K562 (cell line): ENCODE data around the gene UBAC2. TPM values are rescaled to one million over a fixed set of nuclear protein-coding genes. Genes with fewer than 3 reads are reported as not detected.
A peak's percentile ranks its signal among the peaks of the same experiment; 100 is the strongest.

Source experiments
- ATAC-seq: fragments of 200-7000 bp; cut with Tn5 transposase; 3 replicates; pipeline ENCODE4 v1.9.1; 2020; ENCODE audit warnings: moderate library complexity
- BruUV-seq: library from RNA; stranded (reverse); fragments of 400-500 nt; replicated peaks from 2 replicates; lab custom pipeline; 2021; lab: Mats Ljungman, UMichigan
- CTCF ChIA-PET: fragments of 300-600 bp; formaldehyde crosslinking; extraction: SDS; loops from one replicate; lab custom pipeline; 2021; ENCODE audit warnings: low intra/inter-chr PET ratio; lab: Yijun Ruan, JAX
- POLR2A ChIA-PET: fragments of 300-600, 350-650 bp; sonication (Branson Sonifier 250); formaldehyde crosslinking; extraction: SDS; loops from one replicate; lab custom pipeline; 2021; ENCODE audit warnings: antibody characterized with exemption, inconsistent platforms; lab: Yijun Ruan, JAX
- DNase-seq, 4 experiments: peaks; one replicate each; pipeline versions ENCODE4 v3.0.0 to v3.0.0-alpha.2; 2011 to 2018; ENCODE audit warnings: low spot score in 3 of 4, mixed read lengths in 3 of 4; ENCODE audit errors: extremely low read depth in 1 of 4
- FAIRE-seq: peaks from 2 replicates; lab custom pipeline; 2011; peaks lifted over from hg19 to GRCh38; lab: Jason Lieb, UNC
- H2AFZ ChIP-seq: 2 replicates; pipeline ENCODE4 v1.6.0; 2011; ENCODE audit warnings: low read depth, low read length, control low read depth, inconsistent platforms
- H3K27ac ChIP-seq: fragments of 200-600 bp; 3 replicates; pipeline ENCODE4 v1.8.0; 2011; ENCODE audit warnings: low read depth, mild to moderate bottlenecking, control low read depth, inconsistent platforms, low read length, moderate library complexity, mixed read lengths; ENCODE audit errors: extremely low read depth
- H3K27me3 ChIP-seq, 2 experiments: fragments of 300-600 bp in 1 of 2; 2 replicates in 1 of 2; 3 replicates in 1 of 2; pipeline versions ENCODE4 v1.6.0 to v1.8.0; 2011; ENCODE audit warnings: inconsistent platforms in 2 of 2, low read length in 2 of 2, mild to moderate bottlenecking in 1 of 2, mixed read lengths in 1 of 2, moderate library complexity in 1 of 2; ENCODE audit not compliant: control insufficient read depth in 2 of 2, insufficient read depth in 2 of 2
- H3K36me3 ChIP-seq: fragments of 300-600 bp; 3 replicates; pipeline ENCODE4 v1.8.0; 2011; ENCODE audit warnings: mild to moderate bottlenecking, low read length, inconsistent platforms; ENCODE audit not compliant: control insufficient read depth, insufficient read depth
- H3K4me1 ChIP-seq, 2 experiments: fragments of 200-600 bp in 1 of 2; replicated peaks in 1 of 2; 2 replicates in 1 of 2; 3 replicates in 1 of 2; pipeline versions ENCODE4 v1.5.1 to v1.8.0; 2011; ENCODE audit warnings: inconsistent platforms in 2 of 2, low read length in 2 of 2, mild to moderate bottlenecking in 1 of 2, mixed read lengths in 1 of 2, moderate library complexity in 1 of 2; ENCODE audit not compliant: control insufficient read depth in 2 of 2, insufficient read depth in 2 of 2
- H3K4me2 ChIP-seq: 2 replicates; pipeline ENCODE4 v1.6.1; 2011; ENCODE audit warnings: low read length, control low read depth, inconsistent platforms, mixed read lengths; ENCODE audit not compliant: insufficient read depth
- H3K4me3 ChIP-seq: fragments of 200-600 bp; sonication (generic), shearing (Covaris generic); 2 replicates; pipeline ENCODE4 v1.5.1; 2016; ENCODE audit warnings: control low read depth, inconsistent platforms
- H3K79me2 ChIP-seq: fragments of 200-600 bp; 3 replicates; pipeline ENCODE4 v1.8.0; 2011; ENCODE audit warnings: low read length, inconsistent platforms; ENCODE audit not compliant: control insufficient read depth, insufficient read depth
- H3K9ac ChIP-seq, 2 experiments: 2 replicates each; pipeline versions ENCODE4 v1.6.0 to v1.6.1; 2011; ENCODE audit warnings: low read depth in 2 of 2, low read length in 2 of 2, control low read depth in 1 of 2, inconsistent platforms in 1 of 2, mild to moderate bottlenecking in 1 of 2, mixed read lengths in 1 of 2; ENCODE audit not compliant: insufficient read depth in 1 of 2
- H3K9me1 ChIP-seq: one replicate; pipeline ENCODE4 v1.6.0; 2011; ENCODE audit warnings: inconsistent platforms, mild to moderate bottlenecking, low read length, moderate library complexity; ENCODE audit not compliant: control insufficient read depth, insufficient read depth
- H3K9me3 ChIP-seq: replicated peaks from 2 replicates; pipeline ENCODE4 v1.5.1; 2011; ENCODE audit warnings: low read depth, low read length, inconsistent platforms; ENCODE audit not compliant: control insufficient read depth, insufficient read depth
- H4K20me1 ChIP-seq: replicated peaks from 2 replicates; pipeline ENCODE4 v1.6.1; 2011; ENCODE audit warnings: low read length, inconsistent platforms, mixed read lengths; ENCODE audit not compliant: control insufficient read depth, insufficient read depth
- CBX5 ChIP-seq: IDR thresholded peaks from 2 replicates; pipeline ENCODE4 v1.6.1; 2014; ENCODE audit warnings: low read depth, borderline replicate concordance
- EGR1 ChIP-seq: fragments of 450-650 bp; conservative IDR thresholded peaks from 2 replicates; pipeline ENCODE4 v1.6.1; 2017; ENCODE audit warnings: mild to moderate bottlenecking
- EP400 ChIP-seq: fragments of 450-650 bp; IDR thresholded peaks from 2 replicates; pipeline ENCODE4 v1.6.1; 2017; ENCODE audit warnings: antibody characterized with exemption, mild to moderate bottlenecking, moderate library complexity
- FOSL1 ChIP-seq: fragments of 200-800 bp; sonication (Bioruptor generic); conservative IDR thresholded peaks from 2 replicates; pipeline ENCODE4 v1.6.1; 2016; ENCODE audit warnings: missing genetic modification characterization, missing compliant biosample characterization
- PKNOX1 ChIP-seq: fragments of 450-650 bp; IDR thresholded peaks from 2 replicates; pipeline ENCODE4 v1.6.1; 2016
- RBM34 ChIP-seq: fragments of 200-400 bp; formaldehyde crosslinking; IDR thresholded peaks from 2 replicates; pipeline ENCODE4 v1.6.1; 2018; ENCODE audit warnings: low read length, borderline replicate concordance; ENCODE audit not compliant: insufficient read depth
- SIRT6 ChIP-seq: IDR thresholded peaks from one replicate; pipeline ENCODE4 v1.6.1; 2012; ENCODE audit warnings: low read depth, mild to moderate bottlenecking, control low read depth, inconsistent platforms, low read length, moderate library complexity
- SRSF3 ChIP-seq: fragments of 200-400 bp; formaldehyde crosslinking; IDR thresholded peaks from 2 replicates; pipeline ENCODE4 v1.6.1; 2016; ENCODE audit warnings: mild to moderate bottlenecking, low read length, moderate library complexity; ENCODE audit not compliant: insufficient read depth
- STAT5A ChIP-seq: IDR thresholded peaks from 2 replicates; pipeline ENCODE4 v1.6.1; 2012; ENCODE audit warnings: low read length, inconsistent platforms, borderline replicate concordance
- THAP7 ChIP-seq: fragments of 250-450 bp; sonication (Bioruptor Pico); IDR thresholded peaks from 2 replicates; pipeline ENCODE4 v1.5.0; 2021
- ZNF253 ChIP-seq: fragments of 250-450 bp; sonication (Bioruptor Pico); conservative IDR thresholded peaks from 2 replicates; pipeline ENCODE4 v1.6.1; 2021; ENCODE audit warnings: mild to moderate bottlenecking
- WGBS: fragments of 100-300 bp; shearing (Covaris generic); methylation state at CpG from one replicate; pipeline ENCODE4 v1.1.6; 2016; ENCODE audit warnings: low coverage, mixed read lengths; ENCODE audit not compliant: insufficient coverage; ENCODE audit errors: missing lambda C conversion rate; 5-methylcytosine and 5-hydroxymethylcytosine counted together
- in situ Hi-C: fragments of 300-500 bp; cut with MboI; formaldehyde crosslinking; loops from 4 replicates; pipeline ENCODE4 v1.15.0; 2018; ENCODE audit warnings: inconsistent platforms, mixed read lengths
- intact Hi-C: fragments of 100-400 bp; cut with micrococcal nuclease; formaldehyde crosslinking; loops from 2 replicates; pipeline ENCODE4 v1.14.2; 2022
- polyA plus RNA-seq, 8 experiments: library from polyadenylated mRNA; depleted of rRNA in 4 of 8; stranded (reverse) in 5 of 8; unstranded in 3 of 8; fragments of >200 nt; fragmentation: Nextera tagmentation in 2 of 8; fragmentation: Illumina TruSeq in 1 of 8; extraction: Ambion mirVana in 2 of 8; extraction: Trizol in 1 of 8; gene quantifications; 2 replicates each; pipeline versions ENCODE4 v1.2.1 to v1.2.3, GENCODE V29; 2011 to 2014; ENCODE audit warnings: inconsistent platforms in 1 of 8, missing spikeins in 1 of 8
- total RNA-seq, 7 experiments: library from RNA; depleted of rRNA in 6 of 7; stranded (reverse); fragments of >200 nt in 6 of 7; fragmentation: Illumina TruSeq in 2 of 7; extraction: Trizol in 2 of 7; gene quantifications; 2 replicates each; pipeline versions ENCODE4 v1.2.1 to v1.2.3, GENCODE V29; 2011 to 2021; ENCODE audit warnings: low replicate concordance in 1 of 7
- TF ChIP-seq, protein P1 (sequence below): fragments of 250-450 bp; sonication (Bioruptor Pico); IDR thresholded peaks from 2 replicates; pipeline ENCODE4 v1.8.0; 2021; ENCODE audit warnings: borderline replicate concordance, mild to moderate bottlenecking, moderate library complexity; ENCODE audit not compliant: poor library complexity, severe bottlenecking

UBAC2 gene
- total and polyA plus RNA-seq, 9 of the 15 experiments (the other 6 are each of a cell fraction or from before 2014, with no cell fraction given) = 6.0 to 84.1 (median 32.3) TPM

DNA sequence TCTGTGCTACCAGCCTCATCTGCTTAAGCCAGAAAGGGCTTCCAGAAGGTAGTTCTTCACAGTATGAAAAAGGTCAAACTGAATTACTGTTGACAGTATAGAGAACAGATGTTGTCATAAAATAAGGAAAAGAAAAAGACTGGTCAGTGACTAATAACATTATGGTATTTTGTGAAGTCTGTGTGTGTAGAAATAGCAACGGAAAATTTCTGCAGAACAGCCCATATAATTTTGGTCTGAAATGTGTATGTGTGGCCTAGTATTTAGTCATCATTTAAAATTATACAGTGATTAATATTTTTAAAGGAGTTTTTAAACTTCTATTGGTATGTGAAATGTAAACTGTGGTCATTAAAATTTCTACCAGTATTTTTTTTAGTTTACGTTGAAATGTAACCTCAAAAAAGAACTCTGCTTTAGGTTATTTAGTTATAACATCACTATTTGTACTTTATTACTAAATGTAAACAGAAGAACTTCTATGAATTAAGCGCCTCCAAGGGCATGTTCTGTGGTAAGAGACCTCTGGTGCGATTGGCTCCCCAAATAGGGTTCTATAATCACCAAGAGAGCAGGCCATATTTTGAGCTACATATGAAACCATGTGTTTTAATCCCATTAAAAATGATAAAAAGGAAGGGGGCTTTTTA lies 109.9 kb downstream of the UBAC2 start:
- Histone ChIP-seq H4K20me1 (no peaks in the 10 kb centered on the region), H3K27ac (peak overlapping the region; percentile 65; the same call in 2 of the 3 replicates), H3K4me1 (peaks cover 10 to 41% of the 10 kb centered on the region in 2 experiments), H3K27me3 (no peaks in the 10 kb centered on the region), H3K9me1 (no peaks in the 10 kb centered on the region), H3K9ac (no peak overlapping the region), H3K79me2 (peaks cover 36% of the 10 kb centered on the region), H3K4me2 (no peak overlapping the region), H3K4me3 (no peak overlapping the region), H3K36me3 (peaks cover 10% of the 10 kb centered on the region; the same call in 2 of the 3 replicates), H2AFZ (no peak overlapping the region), H3K9me3 (no peaks in the 10 kb centered on the region)
- 24% methylated on average over 4 of the region's 4 CpGs for WGBS
- DNase-seq (no peak), ATAC-seq (no peak), FAIRE-seq (no peak)
- CTCF ChIA-PET = no interaction called here
- intact Hi-C loops (no loop called here), in situ Hi-C loops (no loop called here)
- BruUV-seq = no TSS peak
- POLR2A ChIA-PET = interaction anchor here (1.2 kb wide), 1 partner anchor 11 kb away, joined by 3 read pairs; no protein-coding TSS in a partner anchor
- TF ChIP-seq ZNF253 (CRISPR knock-in tag) (no peak), EP400 (0 out of 2 replicates have a peak, but pooled peaks have one; percentile 0)

DNA sequence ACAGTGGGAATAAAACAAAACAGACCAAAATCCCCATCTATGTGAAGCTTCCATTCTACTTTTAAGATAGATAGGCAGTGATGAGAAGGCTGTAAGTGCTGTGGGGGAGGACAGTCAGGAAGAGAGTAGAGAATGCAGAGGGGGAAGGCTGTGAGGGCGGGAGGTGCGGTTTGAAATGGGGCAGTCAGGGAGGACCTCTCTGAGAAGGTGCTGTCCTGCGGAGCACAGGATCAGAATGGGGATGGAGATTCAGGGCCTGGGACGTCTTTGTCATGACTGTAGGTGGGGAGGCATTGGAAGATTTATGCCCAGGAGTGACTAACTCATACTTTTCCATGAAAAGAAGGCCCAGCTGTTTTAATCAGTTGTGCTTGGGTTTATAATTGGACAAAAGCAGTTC lies 110.5 kb downstream of the UBAC2 start:
- peak overlapping the region; percentile 6; the same call in 1 of the 2 replicates for H3K4me2 ChIP-seq
- ATAC-seq (peak; percentile 83), FAIRE-seq (peak; percentile 92), DNase-seq (peak; percentile 38 to 78 (median 48))
- in situ Hi-C loops = no loop called here
- peaks cover 33% of the 10 kb centered on the region for H3K79me2 ChIP-seq
- peaks cover 10% of the 10 kb centered on the region; the same call in 2 of the 3 replicates for H3K36me3 ChIP-seq
- H3K27ac ChIP-seq = peak overlapping the region; percentile 65; the same call in 1 of the 3 replicates
- no peaks in the 10 kb centered on the region for H3K27me3 ChIP-seq
- H3K4me1 ChIP-seq = peaks cover 10 to 41% of the 10 kb centered on the region in 2 experiments
- no TSS peak for BruUV-seq
- WGBS = 0% methylated on average over 4 of the region's 4 CpGs
- no peak overlapping the region for H3K4me3 ChIP-seq
- H2AFZ ChIP-seq = no peak overlapping the region
- ChIA-PET POLR2A (interaction anchor here (1.2 kb wide), 1 partner anchor 11 kb away, joined by 3 read pairs; no protein-coding TSS in a partner anchor), CTCF (no interaction called here)
- H4K20me1 ChIP-seq = no peaks in the 10 kb centered on the region
- no peak overlapping the region; a peak in 1 of 4 replicates for H3K9ac ChIP-seq
- intact Hi-C loops = no loop called here
- no peaks in the 10 kb centered on the region for H3K9me3 ChIP-seq
- no peaks in the 10 kb centered on the region for H3K9me1 ChIP-seq
- TF ChIP-seq, protein P1, sequence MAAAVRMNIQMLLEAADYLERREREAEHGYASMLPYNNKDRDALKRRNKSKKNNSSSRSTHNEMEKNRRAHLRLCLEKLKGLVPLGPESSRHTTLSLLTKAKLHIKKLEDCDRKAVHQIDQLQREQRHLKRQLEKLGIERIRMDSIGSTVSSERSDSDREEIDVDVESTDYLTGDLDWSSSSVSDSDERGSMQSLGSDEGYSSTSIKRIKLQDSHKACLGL = no peak
- peak; percentile 77 for TF ChIP-seq PKNOX1
- no peak for TF ChIP-seq SRSF3
- no peak for TF ChIP-seq CBX5
- no peak for TF ChIP-seq STAT5A
- TF ChIP-seq EGR1 = peak; percentile 76
- TF ChIP-seq THAP7 (CRISPR knock-in tag) = no peak
- no peak for TF ChIP-seq SIRT6
- TF ChIP-seq FOSL1 (tag) = 0 out of 2 replicates have a peak, but pooled peaks have one; percentile 15
- TF ChIP-seq RBM34 = no peak
